WTC11 (cell line): Measurements from ENCODE around the gene NMRAL1. TPM values are rescaled to one million over a fixed set of nuclear protein-coding genes. Genes with fewer than 3 reads are reported as not detected.

ENCODE experiments used
- ATAC-seq: fragments of 200-7000 bp; cut with Tn5 transposase; 2 replicates; pipeline ENCODE4 v1.10.0; 2021; ENCODE audit warnings: mild to moderate bottlenecking, moderate library complexity
- CTCF ChIA-PET: fragments of 300-600 bp; sonication (Branson Sonifier 250); formaldehyde crosslinking; loops from one replicate; lab custom pipeline; 2021; ENCODE audit warnings: antibody characterized with exemption; lab: Charles Lee
- POLR2A ChIA-PET: fragments of 350-600 bp; sonication (Branson Sonifier 250); formaldehyde crosslinking; loops from one replicate; lab custom pipeline; 2021; ENCODE audit warnings: antibody characterized with exemption; lab: Charles Lee
- DNase-seq: peaks from one replicate; pipeline ENCODE4 v3.0.0; 2021; ENCODE audit warnings: low spot score
- H3K27ac Mint-ChIP-seq: 2 replicates; pipeline ENCODE4 v1.8.0; 2021; ENCODE audit warnings: mixed read lengths
- H3K27me3 Mint-ChIP-seq: 2 replicates; pipeline ENCODE4 v1.8.0; 2021; ENCODE audit warnings: low read depth, mild to moderate bottlenecking, moderate library complexity, mixed read lengths
- H3K36me3 Mint-ChIP-seq: 2 replicates; pipeline ENCODE4 v1.8.0; 2021; ENCODE audit warnings: mixed read lengths
- H3K4me1 Mint-ChIP-seq: 2 replicates; pipeline ENCODE4 v1.8.0; 2022; ENCODE audit warnings: mixed read lengths
- H3K4me3 Mint-ChIP-seq: 2 replicates; pipeline ENCODE4 v1.8.0; 2021; ENCODE audit warnings: mild to moderate bottlenecking, moderate library complexity, mixed read lengths
- H3K9me3 Mint-ChIP-seq: 2 replicates; pipeline ENCODE4 v1.8.0; 2021; ENCODE audit warnings: mixed read lengths
- CBFB ChIP-seq: sonication (generic); formaldehyde crosslinking; IDR thresholded peaks from 2 replicates; pipeline ENCODE4 v1.8.1; 2022; ENCODE audit warnings: mild to moderate bottlenecking, low read depth, missing genetic modification reagents
- CREB1 ChIP-seq: sonication (generic); formaldehyde crosslinking; IDR thresholded peaks from 2 replicates; pipeline ENCODE4 v1.8.0; 2023; ENCODE audit warnings: mild to moderate bottlenecking, missing genetic modification reagents
- ESRRA ChIP-seq: sonication (generic); formaldehyde crosslinking; IDR thresholded peaks from 2 replicates; pipeline ENCODE4 v1.8.1; 2022; ENCODE audit warnings: mild to moderate bottlenecking, missing genetic modification reagents, borderline replicate concordance
- ETV6 ChIP-seq: sonication (generic); formaldehyde crosslinking; IDR thresholded peaks from 2 replicates; pipeline ENCODE4 v1.8.1; 2022; ENCODE audit warnings: mild to moderate bottlenecking, missing genetic modification reagents
- HMGA2 ChIP-seq: fragments of 250-450 bp; sonication (Bioruptor Pico); IDR thresholded peaks from 2 replicates; pipeline ENCODE4 v1.4.0; 2021; ENCODE audit warnings: mild to moderate bottlenecking, moderate library complexity
- MXD4 ChIP-seq: fragments of 250-450 bp; sonication (Bioruptor Pico); IDR thresholded peaks from 2 replicates; pipeline ENCODE4 v1.8.0; 2021; ENCODE audit warnings: mild to moderate bottlenecking, moderate library complexity, borderline replicate concordance
- NR1H2 ChIP-seq: sonication (generic); formaldehyde crosslinking; IDR thresholded peaks from 2 replicates; pipeline ENCODE4 v1.9.0; 2021; ENCODE audit warnings: mild to moderate bottlenecking, moderate library complexity, missing genetic modification reagents
- SMAD3 ChIP-seq: sonication (generic); formaldehyde crosslinking; IDR thresholded peaks from 2 replicates; pipeline ENCODE4 v1.8.0; 2022; ENCODE audit warnings: missing genetic modification reagents, mild to moderate bottlenecking, borderline replicate concordance
- SP1 ChIP-seq: sonication (generic); formaldehyde crosslinking; conservative IDR thresholded peaks from 2 replicates; pipeline ENCODE4 v1.8.1; 2022; ENCODE audit warnings: missing genetic modification reagents
- ZNF219 ChIP-seq: sonication (generic); formaldehyde crosslinking; IDR thresholded peaks from 2 replicates; pipeline ENCODE4 v1.8.0; 2023; ENCODE audit warnings: missing genetic modification reagents, mild to moderate bottlenecking, borderline replicate concordance
- ZNF317 ChIP-seq: sonication (generic); formaldehyde crosslinking; IDR thresholded peaks from 2 replicates; pipeline ENCODE4 v1.8.1; 2023; ENCODE audit warnings: low read depth, mild to moderate bottlenecking, moderate library complexity, missing genetic modification reagents, borderline replicate concordance
- ZNF396 ChIP-seq: fragments of 250-450 bp; sonication (Bioruptor Pico); IDR thresholded peaks from 2 replicates; pipeline ENCODE4 v1.8.0; 2021; ENCODE audit warnings: mild to moderate bottlenecking, moderate library complexity, borderline replicate concordance
- ZNF423 ChIP-seq: fragments of 250-450 bp; sonication (Bioruptor Pico); IDR thresholded peaks from 2 replicates; pipeline ENCODE4 v2.1.2; 2022; ENCODE audit warnings: mild to moderate bottlenecking, moderate library complexity
- total RNA-seq: library from RNA; stranded (reverse); gene quantifications from 3 replicates; pipeline ENCODE4 v1.2.3, GENCODE V29; 2021
- TF ChIP-seq, protein P1 (sequence below): sonication (generic); formaldehyde crosslinking; IDR thresholded peaks from 2 replicates; pipeline ENCODE4 v1.8.1; 2022; ENCODE audit warnings: mild to moderate bottlenecking, missing genetic modification reagents, moderate library complexity, borderline replicate concordance
- TF ChIP-seq, protein P2 (sequence below): sonication (generic); formaldehyde crosslinking; IDR thresholded peaks from 2 replicates; pipeline ENCODE4 v1.8.1; 2023; ENCODE audit warnings: mild to moderate bottlenecking, moderate library complexity, missing genetic modification reagents
- TF ChIP-seq, protein P3 (sequence below): sonication (generic); formaldehyde crosslinking; IDR thresholded peaks from 2 replicates; pipeline ENCODE4 v1.8.1; 2023; ENCODE audit warnings: mild to moderate bottlenecking, missing genetic modification reagents, moderate library complexity
- TF ChIP-seq, protein P4 (sequence below): sonication (generic); formaldehyde crosslinking; IDR thresholded peaks from 2 replicates; pipeline ENCODE4 v1.8.0; 2023; ENCODE audit warnings: missing genetic modification reagents
- TF ChIP-seq, protein P5 (sequence below): fragments of 250-450 bp; sonication (Bioruptor Pico); IDR thresholded peaks from 2 replicates; pipeline ENCODE4 v1.9.0; 2021; ENCODE audit warnings: mild to moderate bottlenecking
- TF ChIP-seq, protein P6 (sequence below): sonication (generic); formaldehyde crosslinking; IDR thresholded peaks from 2 replicates; pipeline ENCODE4 v1.8.0; 2023; ENCODE audit warnings: mild to moderate bottlenecking, missing genetic modification reagents
- TF ChIP-seq, protein P7 (sequence below): sonication (generic); formaldehyde crosslinking; IDR thresholded peaks from 2 replicates; pipeline ENCODE4 v1.8.1; 2022; ENCODE audit warnings: missing genetic modification reagents, borderline replicate concordance
- TF ChIP-seq, protein P8 (sequence below): sonication (generic); formaldehyde crosslinking; IDR thresholded peaks from 2 replicates; pipeline ENCODE4 v1.8.0; 2022; ENCODE audit warnings: missing genetic modification reagents

Gene NMRAL1
- total RNA-seq, 1 experiment from 2014 or later, result 68.1 TPM

DNA sequence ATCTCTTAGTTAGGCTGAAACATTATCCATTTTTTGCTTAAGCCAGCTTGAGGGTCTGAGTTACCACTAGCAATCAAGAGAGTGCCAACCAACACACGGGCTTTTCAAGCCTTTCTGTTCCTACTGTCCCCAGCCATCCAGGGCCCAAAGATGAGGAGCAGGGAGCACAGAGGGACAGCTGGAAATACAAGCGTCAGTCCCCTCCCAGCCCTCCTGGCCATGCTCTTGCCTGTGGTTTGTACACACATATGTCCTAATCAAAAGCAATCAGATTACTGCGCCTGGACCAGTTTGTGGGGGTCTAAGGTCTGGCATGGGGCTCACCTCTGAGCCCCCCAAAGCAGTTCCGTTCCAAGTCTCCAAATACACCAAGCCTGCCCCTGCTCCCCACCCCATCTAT, 61.6 kb downstream of the NMRAL1 start (continued):
- TF ChIP-seq ZNF423 (CRISPR knock-in tag), result no peak
- TF ChIP-seq, protein P1, sequence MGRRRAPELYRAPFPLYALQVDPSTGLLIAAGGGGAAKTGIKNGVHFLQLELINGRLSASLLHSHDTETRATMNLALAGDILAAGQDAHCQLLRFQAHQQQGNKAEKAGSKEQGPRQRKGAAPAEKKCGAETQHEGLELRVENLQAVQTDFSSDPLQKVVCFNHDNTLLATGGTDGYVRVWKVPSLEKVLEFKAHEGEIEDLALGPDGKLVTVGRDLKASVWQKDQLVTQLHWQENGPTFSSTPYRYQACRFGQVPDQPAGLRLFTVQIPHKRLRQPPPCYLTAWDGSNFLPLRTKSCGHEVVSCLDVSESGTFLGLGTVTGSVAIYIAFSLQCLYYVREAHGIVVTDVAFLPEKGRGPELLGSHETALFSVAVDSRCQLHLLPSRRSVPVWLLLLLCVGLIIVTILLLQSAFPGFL, result no peak
- TF ChIP-seq, protein P2, sequence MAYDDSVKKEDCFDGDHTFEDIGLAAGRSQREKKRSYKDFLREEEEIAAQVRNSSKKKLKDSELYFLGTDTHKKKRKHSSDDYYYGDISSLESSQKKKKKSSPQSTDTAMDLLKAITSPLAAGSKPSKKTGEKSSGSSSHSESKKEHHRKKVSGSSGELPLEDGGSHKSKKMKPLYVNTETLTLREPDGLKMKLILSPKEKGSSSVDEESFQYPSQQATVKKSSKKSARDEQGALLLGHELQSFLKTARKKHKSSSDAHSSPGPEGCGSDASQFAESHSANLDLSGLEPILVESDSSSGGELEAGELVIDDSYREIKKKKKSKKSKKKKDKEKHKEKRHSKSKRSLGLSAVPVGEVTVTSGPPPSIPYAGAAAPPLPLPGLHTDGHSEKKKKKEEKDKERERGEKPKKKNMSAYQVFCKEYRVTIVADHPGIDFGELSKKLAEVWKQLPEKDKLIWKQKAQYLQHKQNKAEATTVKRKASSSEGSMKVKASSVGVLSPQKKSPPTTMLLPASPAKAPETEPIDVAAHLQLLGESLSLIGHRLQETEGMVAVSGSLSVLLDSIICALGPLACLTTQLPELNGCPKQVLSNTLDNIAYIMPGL (CRISPR knock-in tag), result no peak
- TF ChIP-seq, protein P3, sequence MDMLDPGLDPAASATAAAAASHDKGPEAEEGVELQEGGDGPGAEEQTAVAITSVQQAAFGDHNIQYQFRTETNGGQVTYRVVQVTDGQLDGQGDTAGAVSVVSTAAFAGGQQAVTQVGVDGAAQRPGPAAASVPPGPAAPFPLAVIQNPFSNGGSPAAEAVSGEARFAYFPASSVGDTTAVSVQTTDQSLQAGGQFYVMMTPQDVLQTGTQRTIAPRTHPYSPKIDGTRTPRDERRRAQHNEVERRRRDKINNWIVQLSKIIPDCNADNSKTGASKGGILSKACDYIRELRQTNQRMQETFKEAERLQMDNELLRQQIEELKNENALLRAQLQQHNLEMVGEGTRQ (CRISPR knock-in tag), result no peak
- TF ChIP-seq SMAD3 (CRISPR knock-in tag), result no peak
- TF ChIP-seq, protein P4, sequence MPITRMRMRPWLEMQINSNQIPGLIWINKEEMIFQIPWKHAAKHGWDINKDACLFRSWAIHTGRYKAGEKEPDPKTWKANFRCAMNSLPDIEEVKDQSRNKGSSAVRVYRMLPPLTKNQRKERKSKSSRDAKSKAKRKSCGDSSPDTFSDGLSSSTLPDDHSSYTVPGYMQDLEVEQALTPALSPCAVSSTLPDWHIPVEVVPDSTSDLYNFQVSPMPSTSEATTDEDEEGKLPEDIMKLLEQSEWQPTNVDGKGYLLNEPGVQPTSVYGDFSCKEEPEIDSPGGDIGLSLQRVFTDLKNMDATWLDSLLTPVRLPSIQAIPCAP (CRISPR knock-in tag), result no peak
- TF ChIP-seq, protein P5, sequence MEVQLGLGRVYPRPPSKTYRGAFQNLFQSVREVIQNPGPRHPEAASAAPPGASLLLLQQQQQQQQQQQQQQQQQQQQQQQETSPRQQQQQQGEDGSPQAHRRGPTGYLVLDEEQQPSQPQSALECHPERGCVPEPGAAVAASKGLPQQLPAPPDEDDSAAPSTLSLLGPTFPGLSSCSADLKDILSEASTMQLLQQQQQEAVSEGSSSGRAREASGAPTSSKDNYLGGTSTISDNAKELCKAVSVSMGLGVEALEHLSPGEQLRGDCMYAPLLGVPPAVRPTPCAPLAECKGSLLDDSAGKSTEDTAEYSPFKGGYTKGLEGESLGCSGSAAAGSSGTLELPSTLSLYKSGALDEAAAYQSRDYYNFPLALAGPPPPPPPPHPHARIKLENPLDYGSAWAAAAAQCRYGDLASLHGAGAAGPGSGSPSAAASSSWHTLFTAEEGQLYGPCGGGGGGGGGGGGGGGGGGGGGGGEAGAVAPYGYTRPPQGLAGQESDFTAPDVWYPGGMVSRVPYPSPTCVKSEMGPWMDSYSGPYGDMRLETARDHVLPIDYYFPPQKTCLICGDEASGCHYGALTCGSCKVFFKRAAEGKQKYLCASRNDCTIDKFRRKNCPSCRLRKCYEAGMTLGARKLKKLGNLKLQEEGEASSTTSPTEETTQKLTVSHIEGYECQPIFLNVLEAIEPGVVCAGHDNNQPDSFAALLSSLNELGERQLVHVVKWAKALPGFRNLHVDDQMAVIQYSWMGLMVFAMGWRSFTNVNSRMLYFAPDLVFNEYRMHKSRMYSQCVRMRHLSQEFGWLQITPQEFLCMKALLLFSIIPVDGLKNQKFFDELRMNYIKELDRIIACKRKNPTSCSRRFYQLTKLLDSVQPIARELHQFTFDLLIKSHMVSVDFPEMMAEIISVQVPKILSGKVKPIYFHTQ (CRISPR knock-in tag), result no peak
- TF ChIP-seq HMGA2 (CRISPR knock-in tag), result no peak
- TF ChIP-seq CREB1 (CRISPR knock-in tag), result no peak
- no peak for TF ChIP-seq ESRRA
- no peak for TF ChIP-seq ZNF396 (CRISPR knock-in tag)
- no peak for TF ChIP-seq ZNF317 (CRISPR knock-in tag)
- TF ChIP-seq, all 79 proteins: peak for 0

DNA sequence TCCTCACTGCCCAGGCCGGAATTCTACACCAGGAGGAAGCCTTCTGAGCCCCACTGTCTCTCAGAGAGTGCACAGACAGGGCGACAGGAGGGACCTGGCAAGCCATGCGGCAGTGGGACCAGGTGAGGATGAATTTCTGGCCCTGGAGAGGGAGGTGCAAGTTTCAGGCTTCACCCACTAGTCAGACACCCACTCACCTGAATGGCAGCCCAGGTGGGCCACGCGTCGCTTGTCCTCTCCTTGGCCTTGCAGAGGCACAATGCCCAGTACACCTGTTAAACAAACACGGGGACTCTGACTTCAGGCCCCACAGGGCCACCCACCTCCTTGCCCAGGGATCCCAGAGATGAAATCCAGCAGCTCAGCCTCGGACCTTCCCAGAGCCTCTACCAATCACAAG, 62.3 kb downstream of the NMRAL1 start:
- no peak for ATAC-seq
- H3K36me3 Mint-ChIP-seq, result no peaks in the 10 kb centered on the region
- H3K27me3 Mint-ChIP-seq, result peaks cover 2% of the 10 kb centered on the region; the same call in 1 of the 2 replicates
- no peak for DNase-seq
- H3K4me3 Mint-ChIP-seq, result no peak overlapping the region
- CTCF ChIA-PET, result interaction anchor here (1.1 to 8.8 kb wide), 2 partner anchors 8 to 34 kb away, joined by 3 to 102 read pairs; no protein-coding TSS in a partner anchor
- peaks cover 5% of the 10 kb centered on the region for H3K4me1 Mint-ChIP-seq
- POLR2A ChIA-PET, result no interaction called here
- H3K27ac Mint-ChIP-seq, result no peak overlapping the region
- no peaks in the 10 kb centered on the region for H3K9me3 Mint-ChIP-seq
- TF ChIP-seq SMAD3 (CRISPR knock-in tag) (no peak), CBFB (CRISPR knock-in tag) (no peak), ZNF219 (CRISPR knock-in tag) (no peak), MXD4 (no peak), NR1H2 (CRISPR knock-in tag) (no peak), ETV6 (CRISPR knock-in tag) (no peak), SP1 (CRISPR knock-in tag) (no peak)
- TF ChIP-seq, protein P6, sequence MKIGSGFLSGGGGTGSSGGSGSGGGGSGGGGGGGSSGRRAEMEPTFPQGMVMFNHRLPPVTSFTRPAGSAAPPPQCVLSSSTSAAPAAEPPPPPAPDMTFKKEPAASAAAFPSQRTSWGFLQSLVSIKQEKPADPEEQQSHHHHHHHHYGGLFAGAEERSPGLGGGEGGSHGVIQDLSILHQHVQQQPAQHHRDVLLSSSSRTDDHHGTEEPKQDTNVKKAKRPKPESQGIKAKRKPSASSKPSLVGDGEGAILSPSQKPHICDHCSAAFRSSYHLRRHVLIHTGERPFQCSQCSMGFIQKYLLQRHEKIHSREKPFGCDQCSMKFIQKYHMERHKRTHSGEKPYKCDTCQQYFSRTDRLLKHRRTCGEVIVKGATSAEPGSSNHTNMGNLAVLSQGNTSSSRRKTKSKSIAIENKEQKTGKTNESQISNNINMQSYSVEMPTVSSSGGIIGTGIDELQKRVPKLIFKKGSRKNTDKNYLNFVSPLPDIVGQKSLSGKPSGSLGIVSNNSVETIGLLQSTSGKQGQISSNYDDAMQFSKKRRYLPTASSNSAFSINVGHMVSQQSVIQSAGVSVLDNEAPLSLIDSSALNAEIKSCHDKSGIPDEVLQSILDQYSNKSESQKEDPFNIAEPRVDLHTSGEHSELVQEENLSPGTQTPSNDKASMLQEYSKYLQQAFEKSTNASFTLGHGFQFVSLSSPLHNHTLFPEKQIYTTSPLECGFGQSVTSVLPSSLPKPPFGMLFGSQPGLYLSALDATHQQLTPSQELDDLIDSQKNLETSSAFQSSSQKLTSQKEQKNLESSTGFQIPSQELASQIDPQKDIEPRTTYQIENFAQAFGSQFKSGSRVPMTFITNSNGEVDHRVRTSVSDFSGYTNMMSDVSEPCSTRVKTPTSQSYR (CRISPR knock-in tag), result no peak
- TF ChIP-seq, protein P7, sequence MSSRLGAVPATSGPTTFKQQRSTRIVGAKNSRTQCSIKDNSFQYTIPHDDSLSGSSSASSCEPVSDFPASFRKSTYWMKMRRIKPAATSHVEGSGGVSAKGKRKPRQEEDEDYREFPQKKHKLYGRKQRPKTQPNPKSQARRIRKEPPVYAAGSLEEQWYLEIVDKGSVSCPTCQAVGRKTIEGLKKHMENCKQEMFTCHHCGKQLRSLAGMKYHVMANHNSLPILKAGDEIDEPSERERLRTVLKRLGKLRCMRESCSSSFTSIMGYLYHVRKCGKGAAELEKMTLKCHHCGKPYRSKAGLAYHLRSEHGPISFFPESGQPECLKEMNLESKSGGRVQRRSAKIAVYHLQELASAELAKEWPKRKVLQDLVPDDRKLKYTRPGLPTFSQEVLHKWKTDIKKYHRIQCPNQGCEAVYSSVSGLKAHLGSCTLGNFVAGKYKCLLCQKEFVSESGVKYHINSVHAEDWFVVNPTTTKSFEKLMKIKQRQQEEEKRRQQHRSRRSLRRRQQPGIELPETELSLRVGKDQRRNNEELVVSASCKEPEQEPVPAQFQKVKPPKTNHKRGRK, result no peak
- TF ChIP-seq, protein P8, sequence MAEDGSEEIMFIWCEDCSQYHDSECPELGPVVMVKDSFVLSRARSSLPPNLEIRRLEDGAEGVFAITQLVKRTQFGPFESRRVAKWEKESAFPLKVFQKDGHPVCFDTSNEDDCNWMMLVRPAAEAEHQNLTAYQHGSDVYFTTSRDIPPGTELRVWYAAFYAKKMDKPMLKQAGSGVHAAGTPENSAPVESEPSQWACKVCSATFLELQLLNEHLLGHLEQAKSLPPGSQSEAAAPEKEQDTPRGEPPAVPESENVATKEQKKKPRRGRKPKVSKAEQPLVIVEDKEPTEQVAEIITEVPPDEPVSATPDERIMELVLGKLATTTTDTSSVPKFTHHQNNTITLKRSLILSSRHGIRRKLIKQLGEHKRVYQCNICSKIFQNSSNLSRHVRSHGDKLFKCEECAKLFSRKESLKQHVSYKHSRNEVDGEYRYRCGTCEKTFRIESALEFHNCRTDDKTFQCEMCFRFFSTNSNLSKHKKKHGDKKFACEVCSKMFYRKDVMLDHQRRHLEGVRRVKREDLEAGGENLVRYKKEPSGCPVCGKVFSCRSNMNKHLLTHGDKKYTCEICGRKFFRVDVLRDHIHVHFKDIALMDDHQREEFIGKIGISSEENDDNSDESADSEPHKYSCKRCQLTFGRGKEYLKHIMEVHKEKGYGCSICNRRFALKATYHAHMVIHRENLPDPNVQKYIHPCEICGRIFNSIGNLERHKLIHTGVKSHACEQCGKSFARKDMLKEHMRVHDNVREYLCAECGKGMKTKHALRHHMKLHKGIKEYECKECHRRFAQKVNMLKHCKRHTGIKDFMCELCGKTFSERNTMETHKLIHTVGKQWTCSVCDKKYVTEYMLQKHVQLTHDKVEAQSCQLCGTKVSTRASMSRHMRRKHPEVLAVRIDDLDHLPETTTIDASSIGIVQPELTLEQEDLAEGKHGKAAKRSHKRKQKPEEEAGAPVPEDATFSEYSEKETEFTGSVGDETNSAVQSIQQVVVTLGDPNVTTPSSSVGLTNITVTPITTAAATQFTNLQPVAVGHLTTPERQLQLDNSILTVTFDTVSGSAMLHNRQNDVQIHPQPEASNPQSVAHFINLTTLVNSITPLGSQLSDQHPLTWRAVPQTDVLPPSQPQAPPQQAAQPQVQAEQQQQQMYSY, result no peak
